Fibroblast of mammary gland (primary cell): ENCODE results near the gene ACSL4.
"Not testable (repeated sequence)": the region's sequence is repeated elsewhere in the genome, so short reads cannot be mapped to it uniquely, and the experiment has no call there.

Source experiments
- DNase-seq: peaks from one replicate; pipeline ENCODE4 v3.0.0-alpha.2; 2010; ENCODE audit warnings: low read depth
- H3K4me3 ChIP-seq: 2 replicates; pipeline ENCODE4 v1.5.1; 2011; ENCODE audit warnings: low read depth, mild to moderate bottlenecking, low read length, moderate library complexity; ENCODE audit not compliant: control insufficient read depth
- TF ChIP-seq, protein P1 (sequence below): conservative IDR thresholded peaks from 2 replicates; pipeline ENCODE4 v1.5.1; 2011; ENCODE audit warnings: low read depth, low read length, inconsistent platforms; ENCODE audit not compliant: control insufficient read depth, insufficient read depth

Gene ACSL4

DNA sequence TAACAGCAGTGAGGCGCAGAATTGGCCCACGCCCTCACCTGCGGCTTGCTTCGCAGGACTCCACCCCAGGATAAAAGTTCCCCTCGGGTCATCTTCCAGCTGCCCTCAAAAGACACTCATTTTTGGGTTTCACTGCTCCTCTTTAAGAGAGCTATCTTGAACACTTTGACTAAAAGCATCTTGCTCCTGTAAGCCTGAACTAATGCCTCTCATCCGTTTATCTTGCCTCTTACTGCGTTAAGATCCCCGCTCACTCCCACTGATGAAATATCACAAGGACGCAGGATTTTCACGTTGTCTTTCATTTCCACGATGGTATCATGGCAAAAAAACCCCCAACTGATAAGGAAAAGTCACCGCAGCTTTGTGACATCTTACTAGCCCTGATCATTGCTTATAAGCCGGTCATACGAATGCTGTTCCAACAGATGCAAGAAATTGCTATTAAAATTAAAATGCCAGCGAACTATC is 591 bp upstream of the ACSL4 start:
- no peak for DNase-seq
- H3K4me3 ChIP-seq, result peak overlapping the region; percentile 57
- TF ChIP-seq, protein P1, sequence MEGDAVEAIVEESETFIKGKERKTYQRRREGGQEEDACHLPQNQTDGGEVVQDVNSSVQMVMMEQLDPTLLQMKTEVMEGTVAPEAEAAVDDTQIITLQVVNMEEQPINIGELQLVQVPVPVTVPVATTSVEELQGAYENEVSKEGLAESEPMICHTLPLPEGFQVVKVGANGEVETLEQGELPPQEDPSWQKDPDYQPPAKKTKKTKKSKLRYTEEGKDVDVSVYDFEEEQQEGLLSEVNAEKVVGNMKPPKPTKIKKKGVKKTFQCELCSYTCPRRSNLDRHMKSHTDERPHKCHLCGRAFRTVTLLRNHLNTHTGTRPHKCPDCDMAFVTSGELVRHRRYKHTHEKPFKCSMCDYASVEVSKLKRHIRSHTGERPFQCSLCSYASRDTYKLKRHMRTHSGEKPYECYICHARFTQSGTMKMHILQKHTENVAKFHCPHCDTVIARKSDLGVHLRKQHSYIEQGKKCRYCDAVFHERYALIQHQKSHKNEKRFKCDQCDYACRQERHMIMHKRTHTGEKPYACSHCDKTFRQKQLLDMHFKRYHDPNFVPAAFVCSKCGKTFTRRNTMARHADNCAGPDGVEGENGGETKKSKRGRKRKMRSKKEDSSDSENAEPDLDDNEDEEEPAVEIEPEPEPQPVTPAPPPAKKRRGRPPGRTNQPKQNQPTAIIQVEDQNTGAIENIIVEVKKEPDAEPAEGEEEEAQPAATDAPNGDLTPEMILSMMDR, result no peak

DNA sequence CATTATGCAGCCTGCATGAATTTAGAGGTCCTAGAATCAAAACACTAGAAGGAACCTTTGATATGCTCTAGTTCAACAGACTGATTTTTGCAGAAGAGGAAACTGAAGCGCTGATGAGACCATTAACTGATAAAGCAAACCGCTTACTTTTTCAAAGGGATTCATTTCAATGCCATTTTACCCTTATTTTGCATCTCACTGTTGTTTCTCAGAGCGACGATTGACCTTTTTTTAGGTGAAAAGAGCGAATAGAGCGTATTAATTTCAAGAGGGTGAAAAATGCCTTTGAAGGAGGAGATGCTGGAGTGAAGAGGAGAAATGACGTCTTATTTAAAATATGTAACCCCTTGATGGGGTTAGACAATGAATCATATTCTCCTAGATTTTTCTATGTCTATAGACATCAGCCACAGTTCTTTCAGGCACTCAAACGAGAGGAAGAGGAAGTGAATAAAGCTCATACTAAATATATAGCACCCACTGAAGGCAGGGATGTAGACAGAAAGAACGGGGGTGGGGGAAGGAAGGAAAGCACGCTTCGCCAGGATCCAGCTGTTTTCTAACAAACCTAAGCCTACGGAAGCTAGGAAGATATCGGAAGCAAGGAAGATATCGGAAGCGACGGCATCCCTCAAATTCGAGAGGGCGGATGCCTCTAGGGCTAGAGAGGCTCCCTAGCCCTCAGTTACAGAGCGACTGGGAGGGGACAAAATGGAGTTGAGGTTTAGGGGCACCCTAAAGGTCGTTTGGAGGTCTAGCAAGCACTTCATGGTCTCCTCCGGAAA is 848 bp downstream of the ACSL4 start:
- DNase-seq, result peak; percentile 60
- peak overlapping the region; percentile 83 for H3K4me3 ChIP-seq

DNA sequence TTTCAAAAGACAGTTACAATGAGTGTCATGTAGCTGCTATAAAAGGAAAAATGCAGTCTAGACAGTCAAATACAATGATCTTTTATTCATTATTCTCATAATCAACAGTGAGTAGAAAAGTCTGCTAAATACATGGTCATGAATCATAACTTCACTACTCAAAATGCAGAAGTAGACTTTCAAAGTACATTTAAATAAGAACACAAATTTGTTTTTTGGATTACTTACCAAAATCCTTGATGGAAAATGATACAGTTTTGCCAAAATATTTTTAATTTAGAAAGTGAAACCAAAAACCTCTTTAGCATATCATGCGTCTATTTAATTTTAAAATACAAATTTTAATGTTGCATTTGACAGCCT is 4.9 kb downstream of the ACSL4 start:
- no peak for DNase-seq
- TF ChIP-seq, protein P1, result no peak
- no peak overlapping the region for H3K4me3 ChIP-seq

More for the DNA sequence above, 848 bp downstream of the ACSL4 start:
- TF ChIP-seq, protein P1, result no peak

DNA sequence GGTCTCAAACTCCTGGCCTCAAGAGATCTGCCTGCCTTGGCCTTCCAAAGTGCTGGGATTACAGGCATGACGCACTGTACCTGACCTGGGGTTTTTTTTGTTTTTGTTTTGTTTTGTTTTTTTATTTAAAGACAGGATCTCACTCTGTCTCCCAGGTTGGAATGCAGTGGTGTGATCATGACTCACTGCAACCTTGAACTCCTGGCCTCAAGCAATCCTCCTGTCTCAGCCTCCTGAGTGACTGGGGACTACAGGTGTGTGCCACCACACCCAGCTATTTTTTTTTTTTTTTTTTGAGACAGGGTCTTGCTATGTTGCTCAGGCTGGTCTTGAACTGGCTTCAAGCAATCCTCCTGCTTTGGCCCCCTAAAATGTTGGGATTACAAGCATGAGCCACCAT is 8.1 kb downstream of the ACSL4 start:
- not testable (repeated sequence) for H3K4me3 ChIP-seq, DNase-seq

DNA sequence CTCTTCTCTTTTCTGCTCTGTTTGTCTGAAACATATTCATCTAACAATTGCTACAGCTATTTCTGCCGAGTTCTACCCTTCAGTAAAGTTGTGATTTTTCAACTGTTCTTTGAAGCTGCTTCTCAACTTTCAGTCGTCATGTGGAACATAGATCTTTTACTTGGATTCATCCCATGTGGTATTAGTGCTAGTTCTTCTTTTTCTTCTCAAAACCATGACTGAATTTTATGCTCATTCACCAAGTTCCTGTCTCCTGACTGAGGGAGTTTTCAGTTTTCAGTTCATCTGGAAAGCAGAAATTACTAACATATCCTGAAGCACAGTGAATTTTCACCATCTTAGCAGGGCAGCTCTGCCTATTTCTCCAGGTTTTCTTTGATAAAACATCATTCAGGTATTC is 12.1 kb downstream of the ACSL4 start:
- TF ChIP-seq, protein P1, result no peak
- no peak overlapping the region for H3K4me3 ChIP-seq
- no peak for DNase-seq

DNA sequence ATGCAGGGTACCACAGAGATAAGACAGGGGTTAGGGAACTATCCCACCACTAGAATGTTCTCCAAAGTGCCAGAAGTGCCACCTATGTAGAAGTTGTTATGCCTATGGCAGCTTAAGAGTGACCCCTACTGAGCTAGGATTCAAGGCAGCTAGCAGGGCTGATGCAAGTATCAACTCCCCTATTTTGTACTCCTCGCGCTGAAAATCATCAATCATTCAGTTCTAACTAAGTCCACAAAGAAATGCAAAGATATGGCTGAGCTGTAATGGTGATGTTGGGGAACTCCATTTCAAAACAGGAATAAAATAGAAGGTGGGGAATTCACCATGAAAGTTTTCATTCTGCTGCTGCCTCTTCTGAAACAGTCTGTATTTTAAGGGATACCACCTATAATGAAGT is 13.8 kb downstream of the ACSL4 start:
- H3K4me3 ChIP-seq, result no peak overlapping the region
- TF ChIP-seq, protein P1, result no peak
- no peak for DNase-seq

DNA sequence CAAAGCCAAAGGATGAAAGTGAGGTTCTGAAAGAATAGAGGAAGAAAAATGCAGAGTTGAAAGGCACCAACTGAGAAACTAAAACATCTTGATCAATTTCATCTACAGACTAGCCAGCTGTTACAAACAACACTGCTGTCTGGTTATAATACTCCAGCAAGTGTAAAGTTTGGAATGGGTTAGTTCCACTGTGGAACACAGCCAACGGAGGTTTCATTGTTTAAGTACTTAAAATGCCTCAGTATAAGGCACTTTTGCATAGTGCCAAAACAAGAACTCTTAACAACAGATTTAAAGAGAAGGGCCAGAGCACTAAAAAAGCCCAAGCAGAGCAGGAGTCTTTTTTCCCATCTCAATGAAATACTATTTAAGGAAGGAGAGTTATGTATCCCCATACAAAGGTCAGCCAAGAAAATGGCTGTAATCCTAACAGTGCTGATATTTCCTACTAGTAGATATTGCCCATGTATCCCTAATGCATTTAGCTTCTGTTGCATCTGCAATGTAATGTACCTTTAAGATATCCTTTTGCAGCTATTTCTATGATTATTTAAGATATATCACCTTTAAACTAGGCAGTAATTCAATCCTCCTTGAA is 16.5 kb downstream of the ACSL4 start:
- peak; percentile 15 for DNase-seq
- TF ChIP-seq, protein P1, result no peak
- H3K4me3 ChIP-seq, result no peak overlapping the region
